Breast epithelium (tissue), 4 donors: ENCODE measurements around the gene KCNH5. TPM values are rescaled to one million over a fixed set of nuclear protein-coding genes. Genes with fewer than 3 reads are reported as not detected.

Source experiments
- DNase-seq, 2 donors: peaks; one replicate each; pipeline ENCODE4 v3.0.0-alpha.2; 2019; ENCODE audit warnings: low spot score in 2 of 2
- H3K27ac ChIP-seq, 2 donors: fragments of 200-600 bp; sonication (generic) in 1 of 2; one replicate each; pipeline ENCODE4 v1.5.1; 2016 to 2019; ENCODE audit warnings: mild to moderate bottlenecking in 1 of 2
- H3K27me3 ChIP-seq, 2 donors: fragments of 200-600 bp; sonication (generic) in 1 of 2; one replicate each; pipeline versions ENCODE4 v1.5.1 to v1.6.0; 2017 to 2019; ENCODE audit warnings: control low read depth in 1 of 2, mild to moderate bottlenecking in 1 of 2
- H3K36me3 ChIP-seq: fragments of 200-600 bp; one replicate; pipeline ENCODE4 v1.5.1; 2019
- H3K4me1 ChIP-seq, 2 donors: fragments of 200-600 bp; sonication (generic); one replicate each; pipeline ENCODE4 v1.5.1; 2016 to 2019; ENCODE audit warnings: control low read depth in 1 of 2
- H3K4me3 ChIP-seq, 3 donors: fragments of 200-600 bp; sonication (generic); 1 replicate in 2 of 3; 2 replicates in 1 of 3; pipeline ENCODE4 v1.5.1; 2016 to 2019; ENCODE audit warnings: mild to moderate bottlenecking in 3 of 3, moderate library complexity in 2 of 3
- H3K9me3 ChIP-seq, 2 donors: fragments of 200-600 bp; sonication (generic) in 1 of 2; one replicate each; pipeline ENCODE4 v1.5.1; 2016 to 2019; ENCODE audit warnings: control low read depth in 1 of 2
- CTCF ChIP-seq, 3 donors: fragments of 450-650 bp; IDR thresholded peaks; one replicate each; pipeline ENCODE4 v1.5.1; 2016 to 2017; ENCODE audit warnings: antibody characterized with exemption in 3 of 3, mild to moderate bottlenecking in 3 of 3, moderate library complexity in 3 of 3
- POLR2A ChIP-seq: fragments of 450-650 bp; IDR thresholded peaks from one replicate; pipeline ENCODE4 v1.6.1; 2016; ENCODE audit warnings: antibody characterized with exemption, mild to moderate bottlenecking, moderate library complexity
- POLR2AphosphoS5 ChIP-seq, 3 donors: sonication (generic); formaldehyde crosslinking; IDR thresholded peaks; one replicate each; pipeline ENCODE4 v1.6.1; 2017; ENCODE audit warnings: antibody characterized with exemption in 3 of 3
- intact Hi-C: fragments of 100-400 bp; cut with DNase I; formaldehyde crosslinking; loops from one replicate; pipeline ENCODE4 v1.15.1; 2023; ENCODE audit warnings: low total_unique reads
- total RNA-seq, 3 donors: library from RNA; depleted of rRNA; stranded (reverse); fragments of >200 nt; gene quantifications; one replicate each; pipeline ENCODE4 v1.1.0, GENCODE V29; 2016

The KCNH5 gene
- total RNA-seq, 3 donors from 2014 or later = 0.33 to 0.88 TPM; not detected in 1

GRCh38 chr14:62684376-62684775 is 360.9 kb downstream of the KCNH5 start:
- Histone ChIP-seq H3K27ac (no peak overlapping the region), H3K27me3 (no peaks in the 10 kb centered on the region), H3K4me1 (no peaks in the 10 kb centered on the region), H3K4me3 (no peak overlapping the region), H3K9me3 (peaks cover 0 to 12% of the 10 kb centered on the region in 2 donors), H3K36me3 (no peaks in the 10 kb centered on the region)
- intact Hi-C loops = no loop called here
- TF ChIP-seq CTCF (IDR thresholded peaks at IDR 0.05) (no peak), POLR2AphosphoS5 (IDR thresholded peaks at IDR 0.05) (no peak), POLR2A (no peak)
- no peak for DNase-seq

GRCh38 chr14:62682208-62682607 is 363.1 kb downstream of the KCNH5 start:
- DNase-seq = no peak
- TF ChIP-seq POLR2A (no peak), CTCF (IDR thresholded peaks at IDR 0.05) (no peak), POLR2AphosphoS5 (IDR thresholded peaks at IDR 0.05) (no peak)
- Histone ChIP-seq H3K4me3 (no peak overlapping the region), H3K27me3 (no peaks in the 10 kb centered on the region), H3K9me3 (no peaks in the 10 kb centered on the region), H3K27ac (no peak overlapping the region), H3K4me1 (no peaks in the 10 kb centered on the region), H3K36me3 (no peaks in the 10 kb centered on the region)
- intact Hi-C loops = no loop called here

GRCh38 chr14:62674563-62675237 is 370.6 kb downstream of the KCNH5 start:
- peak overlapping the region in 1 of 2 donors; percentile 56 for H3K27ac ChIP-seq
- H3K9me3 ChIP-seq = no peaks in the 10 kb centered on the region
- no peak for TF ChIP-seq POLR2AphosphoS5 (IDR thresholded peaks at IDR 0.05)
- no peak for TF ChIP-seq CTCF (IDR thresholded peaks at IDR 0.05)
- TF ChIP-seq POLR2A = no peak
- no peaks in the 10 kb centered on the region for H3K27me3 ChIP-seq
- H3K4me3 ChIP-seq = no peak overlapping the region
- intact Hi-C loops = no loop called here
- H3K4me1 ChIP-seq = no peaks in the 10 kb centered on the region
- H3K36me3 ChIP-seq = no peaks in the 10 kb centered on the region
- peak in 1 of 2 donors; percentile 48 for DNase-seq

- Histone ChIP-seq H3K9me3 (no peaks in the 10 kb centered on the region), H3K4me1 (no peaks in the 10 kb centered on the region), H3K27ac (no peak overlapping the region), H3K27me3 (no peaks in the 10 kb centered on the region), H3K36me3 (no peaks in the 10 kb centered on the region), H3K4me3 (no peak overlapping the region)
- TF ChIP-seq POLR2A (no peak), POLR2AphosphoS5 (IDR thresholded peaks at IDR 0.05) (no peak), CTCF (IDR thresholded peaks at IDR 0.05) (no peak)
- DNase-seq = no peak
- intact Hi-C loops = no loop called here
Measured at GRCh38 chr14:62673014-62673755, 372.1 kb downstream of the KCNH5 start.

GRCh38 chr14:62670526-62670925 is 374.7 kb downstream of the KCNH5 start:
- Histone ChIP-seq H3K27ac (no peak overlapping the region), H3K4me1 (no peaks in the 10 kb centered on the region), H3K27me3 (no peaks in the 10 kb centered on the region), H3K36me3 (no peaks in the 10 kb centered on the region), H3K9me3 (no peaks in the 10 kb centered on the region), H3K4me3 (no peak overlapping the region)
- DNase-seq = no peak
- TF ChIP-seq CTCF (IDR thresholded peaks at IDR 0.05) (no peak), POLR2AphosphoS5 (IDR thresholded peaks at IDR 0.05) (no peak), POLR2A (no peak)
- intact Hi-C loops = no loop called here
